ENCODE measurements around the gene TMEM38A. TPM values are rescaled to one million over a fixed set of nuclear protein-coding genes. Genes with fewer than 3 reads are reported as not detected.
"Not testable (repeated sequence)": the region's sequence is repeated elsewhere in the genome, so short reads cannot be mapped to it uniquely, and the experiment has no call there.

TMEM38A gene
- total RNA-seq, 1 experiment from 2014 or later, result 11.2 TPM

DNA sequence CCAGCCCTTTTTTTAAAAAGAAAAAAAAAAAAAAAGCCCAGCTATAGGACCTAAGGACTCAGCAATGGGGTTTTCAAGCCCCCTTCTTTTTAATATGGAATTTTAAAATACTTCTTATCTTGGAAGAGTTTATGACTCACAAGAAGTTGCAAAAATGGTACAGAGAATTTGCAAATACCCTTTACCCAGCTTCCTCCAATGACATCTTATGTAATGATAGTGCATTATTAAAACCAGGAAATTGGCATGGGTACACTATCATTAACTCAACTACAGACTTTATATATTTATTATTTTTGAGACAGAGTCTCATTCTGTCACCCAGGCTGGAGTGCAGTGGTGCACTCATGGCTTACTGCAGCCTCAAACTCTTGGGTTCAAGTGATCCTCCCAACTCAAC lies 16.1 kb downstream of the TMEM38A start:
- DNase-seq (ENCODE audit: low spot score), result no peak

DNA sequence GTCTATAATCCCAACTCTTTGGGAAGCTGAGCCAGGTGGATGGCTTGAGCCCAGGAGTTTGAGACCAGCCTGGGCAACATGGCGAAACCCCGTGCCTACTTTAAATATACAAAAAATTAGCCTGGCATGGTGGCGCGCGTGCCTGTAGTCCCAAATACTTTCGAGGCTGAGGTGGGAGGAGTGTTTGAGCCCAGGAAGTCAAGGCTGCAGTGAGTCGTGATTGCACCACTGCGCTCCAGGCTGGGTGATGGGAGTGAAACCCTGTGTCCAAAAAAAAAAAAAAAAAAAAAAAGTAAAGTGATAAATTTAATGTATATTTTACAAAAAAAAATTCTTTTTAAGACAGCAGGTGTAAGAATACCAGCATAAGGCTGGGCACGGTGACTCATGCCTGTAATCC lies 17.6 kb downstream of the TMEM38A start:
- DNase-seq (ENCODE audit: low spot score), result no peak

DNA sequence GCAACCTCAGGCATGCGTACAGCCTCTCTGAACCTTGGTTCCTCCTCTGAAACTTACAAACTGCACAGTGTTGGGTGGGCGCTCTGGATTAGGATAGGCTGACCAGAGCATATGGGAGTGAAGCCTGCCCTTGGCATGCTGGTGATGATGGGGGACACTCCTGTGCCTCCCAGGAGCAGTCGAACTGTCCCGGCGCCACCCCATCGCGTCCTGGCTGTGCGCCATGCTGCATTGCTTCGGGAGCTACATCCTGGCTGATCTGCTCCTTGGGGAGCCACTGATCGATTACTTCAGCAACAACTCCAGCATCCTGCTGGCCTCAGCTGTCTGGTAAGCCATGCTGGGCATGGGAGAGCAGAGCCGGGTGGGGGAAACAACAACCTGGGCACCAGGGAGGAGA lies 18.9 kb downstream of the TMEM38A start:
- no peak for DNase-seq (ENCODE audit: low spot score)

GRCh38 chr19:16682539-16682938 lies 21.6 kb downstream of the TMEM38A start:
- DNase-seq (ENCODE audit: low spot score), result no peak

GRCh38 chr19:16684216-16684615 lies 23.3 kb downstream of the TMEM38A start:
- no peak for DNase-seq (ENCODE audit: low spot score)

DNA sequence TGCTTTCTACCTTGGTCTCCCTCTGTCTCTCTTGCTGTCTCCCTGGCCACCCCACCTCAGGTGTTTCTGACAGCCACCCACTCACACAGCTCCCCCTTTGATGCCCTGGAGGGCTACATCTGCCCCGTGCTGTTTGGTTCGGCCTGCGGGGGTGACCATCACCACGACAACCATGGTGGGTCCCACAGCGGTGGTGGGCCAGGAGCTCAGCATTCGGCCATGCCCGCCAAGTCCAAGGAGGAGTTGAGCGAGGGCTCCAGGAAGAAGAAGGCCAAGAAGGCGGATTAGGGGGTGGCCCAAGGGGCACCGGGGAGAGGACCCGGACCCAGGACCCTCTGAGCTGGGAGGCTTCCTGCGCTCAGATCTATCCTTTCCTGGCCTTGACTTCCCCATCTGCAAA lies 27.1 kb downstream of the TMEM38A start:
- DNase-seq (ENCODE audit: low spot score), result no peak

- DNase-seq (ENCODE audit: low spot score), result no peak
These were observed 38.0 kb downstream of the TMEM38A start for GRCh38 chr19:16698914-16699313.

GRCh38 chr19:16702123-16702522 lies 41.2 kb downstream of the TMEM38A start:
- DNase-seq (ENCODE audit: low spot score), result peak; percentile 99

- no peak for DNase-seq (ENCODE audit: low spot score)
These were observed 42.7 kb downstream of the TMEM38A start for GRCh38 chr19:16703677-16704076.

DNA sequence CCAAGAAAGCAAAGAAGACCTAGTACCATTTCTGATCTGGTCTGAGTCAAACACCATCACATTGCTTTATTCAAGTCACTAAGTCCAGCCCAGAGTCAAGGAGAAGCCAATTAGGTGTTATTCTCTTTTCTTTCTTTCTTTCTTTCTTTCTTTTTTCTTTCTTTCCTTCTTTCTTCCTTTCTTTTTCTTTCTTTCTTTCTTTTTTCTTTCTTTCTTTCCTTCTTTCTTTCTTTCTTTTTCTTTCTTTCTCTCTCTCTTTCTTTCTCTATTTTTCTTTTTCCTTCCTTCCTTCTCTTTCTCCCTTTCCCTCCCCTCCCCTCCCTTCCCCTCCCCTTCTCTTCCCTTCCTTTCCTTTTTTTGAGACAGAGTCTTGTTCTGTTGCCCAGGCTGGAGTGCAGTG lies 49.9 kb downstream of the TMEM38A start:
- not testable (repeated sequence) for DNase-seq (ENCODE audit: low spot score)

DNA sequence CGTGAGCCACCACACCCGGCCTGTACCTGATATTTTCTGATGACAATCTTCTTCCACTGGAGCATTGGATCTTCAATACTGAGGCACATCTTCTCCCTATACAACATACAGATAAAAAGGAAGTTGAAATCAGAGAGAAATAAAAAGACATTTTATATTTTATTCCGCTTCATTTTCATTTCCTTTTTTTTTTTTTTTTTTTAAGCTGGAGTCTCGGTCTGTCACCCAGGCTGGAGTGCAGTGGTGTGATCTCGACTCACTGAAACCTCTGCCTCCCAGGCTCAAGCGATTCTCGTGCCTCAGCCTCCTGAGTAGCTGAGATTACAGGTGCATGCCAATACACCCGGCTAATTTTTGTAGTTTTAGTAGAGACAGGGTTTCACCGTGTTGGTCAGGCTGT lies 51.4 kb downstream of the TMEM38A start:
- DNase-seq (ENCODE audit: low spot score), result not testable (repeated sequence)

DNA sequence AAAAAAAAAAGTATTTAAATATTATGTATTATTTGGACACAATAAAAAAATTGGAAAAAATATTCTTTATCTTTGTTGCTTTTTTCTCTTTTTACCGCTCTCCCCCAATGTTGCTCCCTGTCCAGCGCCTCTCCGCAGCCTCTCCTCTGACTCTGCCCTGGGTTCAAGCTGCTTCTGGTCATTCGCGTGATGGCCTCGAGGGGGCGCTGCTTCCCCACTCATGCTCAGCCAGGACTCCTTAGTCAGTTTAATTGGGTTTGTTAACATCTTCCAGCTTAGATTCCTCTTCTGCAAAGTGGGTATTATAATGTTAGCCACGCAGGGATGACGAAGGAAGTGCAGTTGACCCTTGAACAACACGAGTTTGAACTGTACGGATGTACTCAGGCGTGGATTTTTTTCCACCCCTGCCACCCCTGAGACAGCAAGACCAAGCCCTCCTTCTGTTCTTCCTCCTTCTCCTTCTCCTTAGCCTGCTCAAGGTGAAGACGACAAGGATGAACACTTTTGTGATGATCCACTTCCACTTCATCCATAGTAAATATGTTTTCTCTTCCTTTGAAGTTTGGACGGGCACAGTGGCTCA lies 53.9 kb downstream of the TMEM38A start:
- peak; percentile 51 for DNase-seq (ENCODE audit: low spot score)

- DNase-seq (ENCODE audit: low spot score), result no peak
These were observed 54.7 kb downstream of the TMEM38A start for GRCh38 chr19:16715611-16716010.

GRCh38 chr19:16721051-16721450 lies 60.1 kb downstream of the TMEM38A start:
- DNase-seq (ENCODE audit: low spot score), result no peak

- DNase-seq (ENCODE audit: low spot score), result no peak
These were observed 61.7 kb downstream of the TMEM38A start for GRCh38 chr19:16722591-16722990.

- no peak for DNase-seq (ENCODE audit: low spot score)
These were observed 66.0 kb downstream of the TMEM38A start for GRCh38 chr19:16726916-16727315.

GRCh38 chr19:16735650-16736266 lies 74.8 kb downstream of the TMEM38A start:
- not testable (repeated sequence) for DNase-seq (ENCODE audit: low spot score)

GRCh38 chr19:16736709-16737108 lies 75.8 kb downstream of the TMEM38A start:
- no peak for DNase-seq (ENCODE audit: low spot score)

GRCh38 chr19:16737911-16738310 lies 77.0 kb downstream of the TMEM38A start:
- peak; percentile 80 for DNase-seq (ENCODE audit: low spot score)

- DNase-seq (ENCODE audit: low spot score), result no peak
These were observed 78.6 kb downstream of the TMEM38A start for GRCh38 chr19:16739546-16739945.
